HCT116 (cell line): ENCODE data around the gene RAB3C. TPM values are rescaled to one million over a fixed set of nuclear protein-coding genes. Genes with fewer than 3 reads are reported as not detected.

Experiments
- ATAC-seq: fragments of 200-7000 bp; cut with Tn5 transposase; 2 replicates; pipeline ENCODE4 v1.9.1; 2020; ENCODE audit warnings: mild to moderate bottlenecking, moderate library complexity
- BruUV-seq: library from RNA; stranded (reverse); fragments of 400-500 nt; replicated peaks from 2 replicates; lab custom pipeline; 2021; lab: Mats Ljungman, UMichigan
- CTCF ChIA-PET: fragments of 300-600 bp; sonication (Branson Sonifier 250); formaldehyde crosslinking; loops from one replicate; lab custom pipeline; 2021; ENCODE audit warnings: antibody characterized with exemption; lab: Charles Lee
- POLR2A ChIA-PET: fragments of 300-600, 350-600 bp; sonication (Branson Sonifier 250); formaldehyde crosslinking; loops from one replicate; lab custom pipeline; 2021; ENCODE audit warnings: antibody characterized with exemption; lab: Charles Lee
- RAD21 ChIA-PET, 2 experiments: fragments of 300-600 bp; sonication (Branson Sonifier 250); formaldehyde crosslinking; loops; one replicate each; lab custom pipeline; 2023; ENCODE audit warnings: low total read pairs in 2 of 2; ENCODE audit not compliant: uncharacterized antibody in 2 of 2, unreplicated experiment in 2 of 2, low non-redundant PET in 1 of 2; lab: Charles Lee
- DNase-seq: peaks from one replicate; pipeline ENCODE4 v3.0.0-alpha.2; 2010; ENCODE audit warnings: low read depth, low spot score
- H2AFZ ChIP-seq: fragments of 200-600 bp; shearing (Covaris generic), sonication (generic); 2 replicates; pipeline ENCODE4 v1.6.1; 2017; ENCODE audit warnings: low read depth, mixed run types, mixed read lengths, antibody characterized with exemption, low read length; ENCODE audit not compliant: poor library complexity, severe bottlenecking
- H3K27ac ChIP-seq: 2 replicates; pipeline ENCODE4 v1.5.1; 2012; ENCODE audit warnings: low read depth, low read length
- H3K27me3 ChIP-seq: fragments of 200-600 bp; sonication (generic); 2 replicates; pipeline ENCODE4 v1.6.1; 2016; ENCODE audit warnings: mixed run types, low read length, mixed read lengths; ENCODE audit not compliant: insufficient read depth
- H3K36me3 ChIP-seq, 2 experiments: fragments of 200-500 bp in 1 of 2; fragments of 200-600 bp in 1 of 2; sonication (Bioruptor generic) in 1 of 2; sonication (generic) in 1 of 2; 2 replicates each; pipeline versions ENCODE4 v1.5.1 to v1.6.1; 2014 to 2016; ENCODE audit warnings: low read length in 2 of 2, inconsistent platforms in 1 of 2, mixed read lengths in 1 of 2, mixed run types in 1 of 2; ENCODE audit not compliant: insufficient read depth in 2 of 2, control insufficient read depth in 1 of 2
- H3K4me1 ChIP-seq, 2 experiments: fragments of 200-600 bp in 1 of 2; sonication (generic) in 1 of 2; 2 replicates each; pipeline versions ENCODE4 v1.5.1 to v1.6.1; 2012 to 2017; ENCODE audit warnings: low read length in 2 of 2, inconsistent platforms in 1 of 2, mild to moderate bottlenecking in 1 of 2, mixed read lengths in 1 of 2, mixed run types in 1 of 2, moderate library complexity in 1 of 2; ENCODE audit not compliant: insufficient read depth in 2 of 2, control insufficient read depth in 1 of 2
- H3K4me2 ChIP-seq: fragments of 200-600 bp; sonication (generic); 2 replicates; pipeline ENCODE4 v1.6.1; 2017; ENCODE audit warnings: mixed run types, low read length, mixed read lengths
- H3K4me3 ChIP-seq, 2 experiments: fragments of 200-600 bp in 1 of 2; sonication (generic) in 1 of 2; replicated peaks in 1 of 2; 2 replicates each; pipeline ENCODE4 v1.5.1; 2011 to 2016; ENCODE audit warnings: low read length in 2 of 2, control low read depth in 1 of 2, low read depth in 1 of 2, mild to moderate bottlenecking in 1 of 2, mixed read lengths in 1 of 2, mixed run types in 1 of 2
- H3K79me2 ChIP-seq: fragments of 200-600 bp; sonication (generic); 2 replicates; pipeline ENCODE4 v1.6.1; 2017; ENCODE audit warnings: mild to moderate bottlenecking, mixed run types, low read length, moderate library complexity, mixed read lengths; ENCODE audit not compliant: insufficient read depth
- H3K9ac ChIP-seq: fragments of 200-600 bp; sonication (generic); 2 replicates; pipeline ENCODE4 v1.6.1; 2016; ENCODE audit warnings: low read length, mixed read lengths
- H3K9me2 ChIP-seq: fragments of 200-600 bp; sonication (generic), shearing (Covaris generic); 2 replicates; pipeline ENCODE4 v1.6.1; 2017; ENCODE audit warnings: mixed run types, mild to moderate bottlenecking, moderate library complexity; ENCODE audit not compliant: insufficient read depth
- H3K9me3 ChIP-seq, 2 experiments: fragments of 200-500 bp in 1 of 2; fragments of 200-600 bp in 1 of 2; sonication (Bioruptor generic) in 1 of 2; sonication (generic) in 1 of 2; 2 replicates each; pipeline ENCODE4 v1.6.1; 2014 to 2017; ENCODE audit warnings: low read length in 2 of 2, mixed read lengths in 2 of 2, inconsistent platforms in 1 of 2, low read depth in 1 of 2, mild to moderate bottlenecking in 1 of 2, mixed run types in 1 of 2, moderate library complexity in 1 of 2; ENCODE audit not compliant: control insufficient read depth in 1 of 2, insufficient read depth in 1 of 2
- H4K20me1 ChIP-seq: fragments of 200-600 bp; sonication (generic), shearing (Covaris generic); 2 replicates; pipeline ENCODE4 v1.6.1; 2017; ENCODE audit warnings: mixed run types, mild to moderate bottlenecking, moderate library complexity; ENCODE audit not compliant: insufficient read depth
- ATF3 ChIP-seq: IDR thresholded peaks from 2 replicates; pipeline ENCODE4 v1.6.1; 2012
- CBX3 ChIP-seq: IDR thresholded peaks from 2 replicates; pipeline ENCODE4 v1.6.1; 2012; ENCODE audit warnings: low read depth
- EGR1 ChIP-seq: IDR thresholded peaks from 2 replicates; pipeline ENCODE4 v1.6.1; 2012; ENCODE audit warnings: low read depth
- ELF1 ChIP-seq: IDR thresholded peaks from 2 replicates; pipeline ENCODE4 v1.6.1; 2012; ENCODE audit warnings: low read depth, borderline replicate concordance
- EZH2phosphoT487 ChIP-seq: fragments of 200-600 bp; IDR thresholded peaks from 2 replicates; pipeline ENCODE4 v1.6.1; 2018; ENCODE audit warnings: antibody characterized with exemption, borderline replicate concordance
- FOSL1 ChIP-seq: IDR thresholded peaks from 2 replicates; pipeline ENCODE4 v1.6.1; 2012; ENCODE audit warnings: low read depth
- JUND ChIP-seq: IDR thresholded peaks from 2 replicates; pipeline ENCODE4 v1.6.1; 2012
- POLR2A ChIP-seq: IDR thresholded peaks from 2 replicates; pipeline ENCODE4 v1.7.0; 2011; ENCODE audit warnings: borderline replicate concordance; ENCODE audit not compliant: insufficient read depth, insufficient read length; ENCODE audit errors: extremely low read depth
- POLR2AphosphoS5 ChIP-seq: IDR thresholded peaks from 2 replicates; pipeline ENCODE4 v1.6.1; 2011; ENCODE audit warnings: mild to moderate bottlenecking, low read depth, low read length, moderate library complexity
- RAD21 ChIP-seq: IDR thresholded peaks from 2 replicates; pipeline ENCODE4 v1.6.1; 2012; ENCODE audit warnings: low read depth, mild to moderate bottlenecking
- SIN3A ChIP-seq: IDR thresholded peaks from 2 replicates; pipeline ENCODE4 v1.6.1; 2012; ENCODE audit warnings: low read depth
- SP1 ChIP-seq: IDR thresholded peaks from 2 replicates; pipeline ENCODE4 v1.6.1; 2012; ENCODE audit warnings: low read depth
- SRF ChIP-seq: IDR thresholded peaks from 2 replicates; pipeline ENCODE4 v1.6.1; 2012; ENCODE audit warnings: low read depth
- TCF7L2 ChIP-seq: IDR thresholded peaks from 2 replicates; pipeline ENCODE4 v1.7.0; 2011; ENCODE audit warnings: borderline replicate concordance, inconsistent platforms; ENCODE audit not compliant: insufficient read depth, insufficient read length; ENCODE audit errors: extremely low read depth
- YY1 ChIP-seq: IDR thresholded peaks from 2 replicates; pipeline ENCODE4 v1.6.1; 2011; ENCODE audit warnings: low read length, low read depth, moderate library complexity, mild to moderate bottlenecking; ENCODE audit not compliant: insufficient replicate concordance; ENCODE audit errors: extremely low read depth
- ZBTB33 ChIP-seq: IDR thresholded peaks from 2 replicates; pipeline ENCODE4 v1.6.1; 2011; ENCODE audit warnings: mild to moderate bottlenecking, low read length, moderate library complexity; ENCODE audit not compliant: insufficient replicate concordance; ENCODE audit errors: extremely low read depth
- ZNF274 ChIP-seq: fragments of 200-500 bp; sonication (Bioruptor generic); IDR thresholded peaks from 2 replicates; pipeline ENCODE4 v1.6.1; 2014; ENCODE audit warnings: mild to moderate bottlenecking, low read depth, low read length, inconsistent platforms
- intact Hi-C: fragments of 100-400 bp; cut with micrococcal nuclease; formaldehyde crosslinking; loops from 2 replicates; pipeline ENCODE4 v1.10.0; 2022
- total RNA-seq: library from RNA; stranded (reverse); gene quantifications from one replicate; pipeline ENCODE4 v1.2.1, GENCODE V29; 2021; ENCODE audit not compliant: unreplicated experiment
- TF ChIP-seq, protein P1 (sequence below), 3 experiments: fragments of 200-600 bp in 1 of 3; sonication (generic) in 1 of 3; IDR thresholded peaks in 2 of 3; conservative IDR thresholded peaks in 1 of 3; 2 replicates each; pipeline ENCODE4 v1.5.1; 2012 to 2017; ENCODE audit warnings: low read depth in 2 of 3, low read length in 2 of 3, antibody characterized with exemption in 1 of 3, borderline replicate concordance in 1 of 3, control low read depth in 1 of 3, mild to moderate bottlenecking in 1 of 3, mixed read lengths in 1 of 3, mixed run types in 1 of 3, moderate library complexity in 1 of 3; ENCODE audit not compliant: insufficient read depth in 1 of 3
- TF ChIP-seq, protein P2 (sequence below): IDR thresholded peaks from 2 replicates; pipeline ENCODE4 v1.6.1; 2012; ENCODE audit warnings: low read depth

RAB3C gene
- total RNA-seq, 1 experiment from 2014 or later, result not detected

- no TSS peak for BruUV-seq
- Histone ChIP-seq H3K79me2 (no peaks in the 10 kb centered on the region), H2AFZ (no peak overlapping the region), H3K4me2 (no peak overlapping the region), H3K4me1 (no peaks in the 10 kb centered on the region), H3K9me2 (no peaks in the 10 kb centered on the region), H3K27ac (no peak overlapping the region), H4K20me1 (no peaks in the 10 kb centered on the region), H3K36me3 (no peaks in the 10 kb centered on the region), H3K9ac (no peak overlapping the region), H3K9me3 (no peaks in the 10 kb centered on the region), H3K4me3 (no peak overlapping the region), H3K27me3 (peaks cover 16% of the 10 kb centered on the region)
- TF ChIP-seq EGR1, result no peak
- TF ChIP-seq POLR2AphosphoS5, result no peak
- TF ChIP-seq CBX3, result no peak
- no peak for TF ChIP-seq YY1
- no peak for TF ChIP-seq SP1
- no peak for TF ChIP-seq ELF1
- TF ChIP-seq, protein P1, sequence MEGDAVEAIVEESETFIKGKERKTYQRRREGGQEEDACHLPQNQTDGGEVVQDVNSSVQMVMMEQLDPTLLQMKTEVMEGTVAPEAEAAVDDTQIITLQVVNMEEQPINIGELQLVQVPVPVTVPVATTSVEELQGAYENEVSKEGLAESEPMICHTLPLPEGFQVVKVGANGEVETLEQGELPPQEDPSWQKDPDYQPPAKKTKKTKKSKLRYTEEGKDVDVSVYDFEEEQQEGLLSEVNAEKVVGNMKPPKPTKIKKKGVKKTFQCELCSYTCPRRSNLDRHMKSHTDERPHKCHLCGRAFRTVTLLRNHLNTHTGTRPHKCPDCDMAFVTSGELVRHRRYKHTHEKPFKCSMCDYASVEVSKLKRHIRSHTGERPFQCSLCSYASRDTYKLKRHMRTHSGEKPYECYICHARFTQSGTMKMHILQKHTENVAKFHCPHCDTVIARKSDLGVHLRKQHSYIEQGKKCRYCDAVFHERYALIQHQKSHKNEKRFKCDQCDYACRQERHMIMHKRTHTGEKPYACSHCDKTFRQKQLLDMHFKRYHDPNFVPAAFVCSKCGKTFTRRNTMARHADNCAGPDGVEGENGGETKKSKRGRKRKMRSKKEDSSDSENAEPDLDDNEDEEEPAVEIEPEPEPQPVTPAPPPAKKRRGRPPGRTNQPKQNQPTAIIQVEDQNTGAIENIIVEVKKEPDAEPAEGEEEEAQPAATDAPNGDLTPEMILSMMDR (IDR thresholded peaks at IDR 0.05 in 2 of 3, conservative IDR thresholded peaks at IDR 0.05 in 1 of 3; ENCODE audit: borderline replicate concordance in 1 of 3, insufficient read depth in 1 of 3, low read depth in 2 of 3, low read length in 2 of 3), result no peak
- TF ChIP-seq ZBTB33, result no peak
- no peak for TF ChIP-seq ZNF274
- no peak for TF ChIP-seq SIN3A
- TF ChIP-seq RAD21, result no peak
- TF ChIP-seq, protein P2, sequence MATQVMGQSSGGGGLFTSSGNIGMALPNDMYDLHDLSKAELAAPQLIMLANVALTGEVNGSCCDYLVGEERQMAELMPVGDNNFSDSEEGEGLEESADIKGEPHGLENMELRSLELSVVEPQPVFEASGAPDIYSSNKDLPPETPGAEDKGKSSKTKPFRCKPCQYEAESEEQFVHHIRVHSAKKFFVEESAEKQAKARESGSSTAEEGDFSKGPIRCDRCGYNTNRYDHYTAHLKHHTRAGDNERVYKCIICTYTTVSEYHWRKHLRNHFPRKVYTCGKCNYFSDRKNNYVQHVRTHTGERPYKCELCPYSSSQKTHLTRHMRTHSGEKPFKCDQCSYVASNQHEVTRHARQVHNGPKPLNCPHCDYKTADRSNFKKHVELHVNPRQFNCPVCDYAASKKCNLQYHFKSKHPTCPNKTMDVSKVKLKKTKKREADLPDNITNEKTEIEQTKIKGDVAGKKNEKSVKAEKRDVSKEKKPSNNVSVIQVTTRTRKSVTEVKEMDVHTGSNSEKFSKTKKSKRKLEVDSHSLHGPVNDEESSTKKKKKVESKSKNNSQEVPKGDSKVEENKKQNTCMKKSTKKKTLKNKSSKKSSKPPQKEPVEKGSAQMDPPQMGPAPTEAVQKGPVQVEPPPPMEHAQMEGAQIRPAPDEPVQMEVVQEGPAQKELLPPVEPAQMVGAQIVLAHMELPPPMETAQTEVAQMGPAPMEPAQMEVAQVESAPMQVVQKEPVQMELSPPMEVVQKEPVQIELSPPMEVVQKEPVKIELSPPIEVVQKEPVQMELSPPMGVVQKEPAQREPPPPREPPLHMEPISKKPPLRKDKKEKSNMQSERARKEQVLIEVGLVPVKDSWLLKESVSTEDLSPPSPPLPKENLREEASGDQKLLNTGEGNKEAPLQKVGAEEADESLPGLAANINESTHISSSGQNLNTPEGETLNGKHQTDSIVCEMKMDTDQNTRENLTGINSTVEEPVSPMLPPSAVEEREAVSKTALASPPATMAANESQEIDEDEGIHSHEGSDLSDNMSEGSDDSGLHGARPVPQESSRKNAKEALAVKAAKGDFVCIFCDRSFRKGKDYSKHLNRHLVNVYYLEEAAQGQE, result no peak
- no peak for TF ChIP-seq ATF3
- TF ChIP-seq TCF7L2, result no peak
- no peak for TF ChIP-seq POLR2A
- no peak for TF ChIP-seq SRF
- no peak for TF ChIP-seq FOSL1
- TF ChIP-seq EZH2phosphoT487, result no peak
- no peak for TF ChIP-seq JUND
- ChIA-PET POLR2A (no interaction called here), CTCF (no interaction called here), RAD21 (no interaction called here)
- no peak for DNase-seq
- no peak for ATAC-seq
- intact Hi-C loops, result no loop called here
Measured at GRCh38 chr5:58738336-58738735, 155.5 kb downstream of the RAB3C start.
